ENCODE measurements around the gene PRDM15.

Gene PRDM15

GRCh38 chr21:41758550-41758949 lies 120.6 kb downstream of the PRDM15 start:
- no peak overlapping the region for H3K27ac ChIP-seq
- no peak for DNase-seq (ENCODE audit: low read depth, low spot score)

DNA sequence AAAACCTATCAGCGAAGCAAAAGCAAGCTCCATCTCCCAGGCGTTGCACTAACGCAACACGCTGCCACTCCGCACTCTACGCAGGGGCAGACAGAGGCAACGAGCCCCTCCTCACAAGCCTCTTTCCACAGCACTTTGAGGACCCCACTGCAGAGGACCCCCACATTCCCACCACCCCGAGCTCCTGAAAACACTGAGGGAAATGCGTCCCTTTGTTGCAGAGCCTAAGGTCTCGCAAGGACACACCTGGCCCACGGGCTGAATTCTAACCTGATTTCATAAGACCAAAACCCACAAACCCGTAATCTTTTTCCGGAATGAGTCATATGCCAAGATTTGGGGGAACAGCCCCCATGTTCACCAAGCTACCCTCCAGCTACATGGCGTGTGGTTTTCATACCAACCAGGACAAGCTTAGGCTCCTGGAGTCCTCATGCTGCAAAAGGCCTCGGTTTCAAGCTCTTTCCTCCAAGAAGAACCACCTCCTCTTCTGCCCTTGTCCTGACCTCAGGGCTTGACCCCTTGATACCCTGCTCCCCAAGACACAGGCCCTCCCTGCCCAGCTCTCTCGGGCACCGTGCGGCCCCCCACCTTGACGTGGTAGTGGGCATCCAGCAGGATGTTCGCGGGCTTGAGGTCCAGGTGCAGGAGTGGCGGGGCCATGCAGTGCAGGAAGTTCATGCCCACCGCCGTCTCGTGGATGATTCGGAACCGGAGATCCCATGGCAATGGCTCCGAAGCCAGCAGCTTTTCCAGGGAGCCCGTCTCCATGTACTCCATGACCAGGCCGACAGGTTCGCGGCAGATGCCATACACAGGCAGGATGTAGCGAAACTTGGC lies 123.0 kb downstream of the PRDM15 start:
- no peak overlapping the region for H3K27ac ChIP-seq
- DNase-seq (ENCODE audit: low read depth, low spot score) = no peak

DNA sequence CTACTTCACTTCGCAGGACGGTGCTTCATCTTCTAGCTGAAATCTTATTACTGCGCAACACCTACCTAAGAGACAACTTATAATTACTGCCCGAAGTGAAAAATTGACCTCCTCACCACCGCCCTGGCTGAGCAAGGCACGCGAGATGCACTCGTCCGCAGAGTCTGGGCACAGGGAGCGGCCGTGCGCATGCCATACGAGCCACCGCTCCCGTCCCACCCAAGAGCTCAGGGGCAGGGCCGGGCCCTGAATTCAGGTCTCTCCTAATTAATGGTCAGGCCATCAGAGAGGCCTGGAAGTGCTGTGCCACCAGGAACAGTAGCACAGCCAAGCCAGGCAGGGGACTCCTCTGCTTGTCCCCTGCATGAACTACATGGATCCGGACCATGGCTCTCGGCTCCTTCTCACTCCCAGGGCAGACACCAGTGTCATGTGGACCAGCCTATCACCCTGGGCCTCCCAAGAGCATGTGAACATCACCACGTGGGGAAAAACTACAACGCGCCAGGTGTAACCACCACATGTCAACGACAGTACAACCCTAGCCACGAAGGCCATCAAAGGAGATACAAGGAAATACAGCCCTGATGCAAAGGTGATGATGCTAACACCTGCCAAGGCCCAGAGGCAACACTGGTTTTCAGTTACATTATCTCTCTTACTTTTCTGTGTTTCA lies 123.7 kb downstream of the PRDM15 start:
- DNase-seq (ENCODE audit: low read depth, low spot score) = no peak
- H3K27ac ChIP-seq = no peak overlapping the region

DNA sequence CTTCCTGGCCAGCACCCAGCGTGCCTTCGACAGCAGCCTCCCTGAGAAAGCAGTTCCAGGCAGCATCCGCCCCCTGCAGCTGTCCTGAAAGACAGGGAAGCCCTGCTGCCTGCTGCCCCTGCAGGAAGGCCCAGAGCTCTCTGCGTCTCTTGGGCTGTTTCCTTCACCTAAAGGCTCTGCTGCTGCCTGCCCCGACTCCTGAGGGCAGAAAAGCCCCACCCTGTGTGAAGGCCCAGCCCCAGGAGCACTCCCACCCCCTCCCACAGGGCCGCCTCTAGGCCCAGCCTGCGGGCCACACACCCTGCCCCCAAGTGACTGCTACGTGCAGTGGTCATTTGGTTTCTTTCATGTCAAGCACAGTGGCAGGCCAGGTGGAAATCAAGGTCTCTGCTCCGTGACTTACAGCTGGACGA lies 124.7 kb downstream of the PRDM15 start:
- no peak for DNase-seq (ENCODE audit: low read depth, low spot score)
- no peak overlapping the region for H3K27ac ChIP-seq

- H3K27ac ChIP-seq = peak overlapping the region; percentile 97
- DNase-seq (ENCODE audit: low read depth, low spot score) = no peak
Measured at GRCh38 chr21:41753006-41753898, 125.9 kb downstream of the PRDM15 start.

DNA sequence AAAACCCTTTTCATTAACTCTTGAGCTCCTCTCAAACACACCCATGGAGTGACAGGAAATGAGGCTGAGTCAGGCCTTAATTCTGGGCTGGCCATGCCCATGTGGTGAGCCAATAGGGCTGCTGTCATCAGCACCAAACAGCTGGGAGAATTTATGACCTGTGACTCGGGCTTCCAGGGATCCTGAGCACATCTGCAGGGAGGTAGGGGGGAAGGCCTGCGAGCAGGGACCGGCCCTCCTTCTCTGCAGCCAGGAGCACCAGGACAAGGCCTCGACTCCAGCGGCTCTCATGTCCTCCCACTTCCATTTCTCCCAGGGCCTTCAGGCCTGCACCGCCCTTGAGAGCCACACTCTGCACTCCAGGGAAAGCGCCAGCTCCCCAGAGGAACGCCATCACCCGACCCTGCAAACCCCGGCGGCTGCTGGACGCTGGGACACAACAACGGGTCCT lies 126.9 kb downstream of the PRDM15 start:
- peak; percentile 65 for DNase-seq (ENCODE audit: low read depth, low spot score)
- H3K27ac ChIP-seq = peak overlapping the region; percentile 97

DNA sequence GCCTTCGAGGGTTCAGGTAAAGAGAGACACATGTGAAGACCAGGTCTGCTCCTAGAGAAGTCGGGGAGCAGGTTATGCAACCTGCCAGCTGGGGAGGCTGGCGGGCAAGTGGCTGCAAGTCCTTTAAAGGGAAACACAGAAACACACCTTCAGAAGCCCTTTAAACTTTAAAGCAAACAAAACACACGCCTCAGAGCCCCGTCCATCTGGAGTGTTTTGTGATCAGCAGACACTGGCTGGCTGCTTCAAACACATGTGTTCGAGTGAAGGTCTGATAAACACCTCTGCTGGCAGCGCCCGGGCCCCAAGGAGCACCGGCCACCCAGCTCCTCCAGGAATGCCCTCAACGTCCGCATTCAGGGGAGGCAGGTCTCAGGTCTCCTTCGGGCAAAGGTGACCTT lies 127.5 kb downstream of the PRDM15 start:
- DNase-seq (ENCODE audit: low read depth, low spot score) = peak; percentile 87
- H3K27ac ChIP-seq = peak overlapping the region; percentile 97

- peak overlapping the region; percentile 97 for H3K27ac ChIP-seq
- no peak for DNase-seq (ENCODE audit: low read depth, low spot score)
Measured at GRCh38 chr21:41750532-41751151, 128.5 kb downstream of the PRDM15 start.

GRCh38 chr21:41750051-41750450 lies 129.1 kb downstream of the PRDM15 start:
- DNase-seq (ENCODE audit: low read depth, low spot score) = no peak
- peak overlapping the region; percentile 97 for H3K27ac ChIP-seq

DNA sequence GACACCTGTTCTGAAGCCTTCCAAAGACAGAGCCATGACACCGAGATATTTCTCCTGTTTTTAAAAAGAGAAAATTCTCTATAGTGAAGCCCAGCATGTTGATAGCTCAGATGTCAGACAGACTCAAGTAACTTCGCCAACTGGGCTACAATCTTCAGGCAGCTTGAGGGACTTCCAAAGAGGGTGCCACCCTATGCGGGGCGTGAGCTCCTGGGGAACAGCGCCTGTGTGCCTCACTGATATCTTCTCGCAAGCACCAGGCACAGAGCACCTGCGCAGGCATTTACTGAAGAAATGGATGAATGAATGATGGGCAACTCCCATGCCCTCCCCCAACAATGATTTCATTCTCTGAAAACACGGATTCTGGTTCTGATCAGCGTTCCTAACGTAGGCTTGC lies 129.9 kb downstream of the PRDM15 start:
- DNase-seq (ENCODE audit: low read depth, low spot score) = no peak
- H3K27ac ChIP-seq = no peak overlapping the region

Data from epithelial cell of prostate (primary cell).